B cell (primary cell): Measurements from ENCODE around the gene CAV3. TPM values are rescaled to one million over a fixed set of nuclear protein-coding genes. Genes with fewer than 3 reads are reported as not detected.

Source experiments
- ATAC-seq: fragments of 200-7000 bp; cut with Tn5 transposase; one replicate; pipeline ENCODE4 v1.10.0; 2021; ENCODE audit warnings: low read depth, mild to moderate bottlenecking, moderate number of reproducible peaks, moderate library complexity
- CTCF ChIA-PET: fragments of 350-600 bp; sonication (Branson Sonifier 250); formaldehyde crosslinking; loops from one replicate; lab custom pipeline; 2021; ENCODE audit warnings: antibody characterized with exemption, inconsistent platforms; lab: Charles Lee
- POLR2A ChIA-PET: fragments of 350-600 bp; sonication (Branson Sonifier 250); formaldehyde crosslinking; loops from one replicate; lab custom pipeline; 2021; ENCODE audit warnings: antibody characterized with exemption; lab: Charles Lee
- DNase-seq: peaks from one replicate; pipeline ENCODE4 v3.0.0; 2013
- H2AFZ ChIP-seq: 2 replicates; pipeline ENCODE4 v1.6.1; 2012; ENCODE audit warnings: mild to moderate bottlenecking, low read depth, low read length; ENCODE audit not compliant: insufficient read depth, poor library complexity, severe bottlenecking
- H3K27ac ChIP-seq, 2 donors: 1 replicate in 1 of 2; 2 replicates in 1 of 2; pipeline ENCODE4 v1.5.1; 2012 to 2013; ENCODE audit warnings: low read length in 2 of 2, mild to moderate bottlenecking in 2 of 2, moderate library complexity in 1 of 2
- H3K27me3 ChIP-seq, 4 experiments: fragments of 200-600 bp in 1 of 4; sonication (generic) in 1 of 4; replicated peaks in 1 of 4; 1 replicate in 2 of 4; 2 replicates in 2 of 4; pipeline versions ENCODE4 v1.6.1 to v1.7.0; 2013 to 2016; ENCODE audit warnings: low read length in 3 of 4, mild to moderate bottlenecking in 2 of 4, mixed read lengths in 1 of 4, moderate library complexity in 1 of 4; ENCODE audit not compliant: insufficient read depth in 4 of 4, control insufficient read depth in 3 of 4; ENCODE audit errors: control extremely low read depth in 1 of 4
- H3K36me3 ChIP-seq, 2 experiments: replicated peaks in 1 of 2; 1 replicate in 1 of 2; 2 replicates in 1 of 2; pipeline versions ENCODE4 v1.6.1 to v1.7.1; 2013; ENCODE audit warnings: low read length in 1 of 2; ENCODE audit not compliant: insufficient read depth in 2 of 2, control insufficient read depth in 1 of 2; ENCODE audit errors: control extremely low read depth in 1 of 2, extremely low read depth in 1 of 2
- H3K4me1 ChIP-seq, 2 donors: fragments of 200-600 bp in 1 of 2; sonication (generic) in 1 of 2; 1 replicate in 1 of 2; 2 replicates in 1 of 2; pipeline versions ENCODE4 v1.5.1 to v1.6.1; 2013 to 2017; ENCODE audit warnings: low read length in 2 of 2; ENCODE audit not compliant: control insufficient read depth in 2 of 2, insufficient read depth in 2 of 2
- H3K4me2 ChIP-seq: replicated peaks from 2 replicates; pipeline ENCODE3; 2012; ENCODE audit warnings: mild to moderate bottlenecking, low read depth, low read length; ENCODE audit not compliant: poor library complexity, severe bottlenecking
- H3K4me3 ChIP-seq, 5 experiments: fragments of 200-600 bp in 1 of 5; sonication (generic) in 1 of 5; 1 replicate in 3 of 5; 2 replicates in 2 of 5; pipeline versions ENCODE4 v1.5.1 to v1.7.0; 2011 to 2016; ENCODE audit warnings: low read length in 4 of 5, mild to moderate bottlenecking in 4 of 5, low read depth in 2 of 5, control low read depth in 1 of 5, moderate library complexity in 1 of 5; ENCODE audit not compliant: insufficient read depth in 1 of 5; ENCODE audit errors: control extremely low read depth in 1 of 5, extremely low read depth in 1 of 5
- H3K79me2 ChIP-seq: fragments of 200-600 bp; sonication (generic); one replicate; pipeline ENCODE4 v1.6.0; 2016; ENCODE audit warnings: low read length; ENCODE audit not compliant: control insufficient read depth, insufficient read depth
- H3K9ac ChIP-seq: fragments of 200-600 bp; sonication (generic); 2 replicates; pipeline ENCODE4 v1.6.1; 2017; ENCODE audit warnings: mild to moderate bottlenecking, low read length, moderate library complexity
- H3K9me3 ChIP-seq, 3 donors: one replicate each; pipeline versions ENCODE4 v1.6.1 to v1.7.1; 2013; ENCODE audit warnings: low read length in 2 of 3; ENCODE audit not compliant: control insufficient read depth in 2 of 3, insufficient read depth in 1 of 3; ENCODE audit errors: control extremely low read depth in 1 of 3
- H4K20me1 ChIP-seq: 2 replicates; pipeline ENCODE4 v1.6.0; 2012; ENCODE audit warnings: mild to moderate bottlenecking, low read length; ENCODE audit not compliant: insufficient read depth, control insufficient read depth, poor library complexity, severe bottlenecking
- H3K27ac Mint-ChIP-seq: one replicate; pipeline ENCODE4 v1.8.0; 2021; ENCODE audit warnings: mixed read lengths
- H3K27me3 Mint-ChIP-seq: one replicate; pipeline ENCODE4 v1.8.0; 2021; ENCODE audit warnings: mixed read lengths
- H3K4me1 Mint-ChIP-seq: one replicate; pipeline ENCODE4 v1.8.0; 2021; ENCODE audit warnings: mixed read lengths
- H3K4me3 Mint-ChIP-seq: one replicate; pipeline ENCODE4 v1.8.0; 2021; ENCODE audit warnings: mixed read lengths
- H3K9me3 Mint-ChIP-seq: one replicate; pipeline ENCODE4 v1.8.0; 2022; ENCODE audit warnings: mixed read lengths; ENCODE audit not compliant: insufficient read depth
- EZH2 ChIP-seq: IDR thresholded peaks from 2 replicates; pipeline ENCODE4 v1.6.1; 2012; ENCODE audit warnings: borderline replicate concordance, low read depth, mild to moderate bottlenecking, moderate library complexity, low read length; ENCODE audit not compliant: insufficient read depth, poor library complexity, severe bottlenecking
- WGBS: methylation state at CpG from one replicate; pipeline ENCODE4 v1.1.5; 2013; ENCODE audit warnings: missing lambda C conversion rate; ENCODE audit not compliant: insufficient coverage; 5-methylcytosine and 5-hydroxymethylcytosine counted together
- intact Hi-C: fragments of 100-400 bp; cut with micrococcal nuclease; formaldehyde crosslinking; loops from one replicate; pipeline ENCODE4 v1.10.0; 2022
- polyA plus RNA-seq: library from polyadenylated mRNA; depleted of rRNA; stranded (reverse); fragments of >200 nt; gene quantifications from 2 replicates; pipeline ENCODE4 v1.2.3, GENCODE V29; 2012
- total RNA-seq, 2 donors: library from RNA; stranded (reverse); fragments of 120-200 nt in 1 of 2; gene quantifications; 1 replicate in 1 of 2; 2 replicates in 1 of 2; pipeline versions ENCODE4 v1.2.3 to v1.2.4, GENCODE V29; 2013 to 2022
- TF ChIP-seq, protein P1 (sequence below): fragments of 200-600 bp; IDR thresholded peaks from one replicate; pipeline ENCODE4 v1.8.0; 2022; ENCODE audit warnings: antibody characterized with exemption, mild to moderate bottlenecking

The CAV3 gene
- total and polyA plus RNA-seq, 2 donors (not counting 1 experiment from before 2014, with no cell fraction given) = not detected

GRCh38 chr3:8773941-8774542 is 40.4 kb downstream of the CAV3 start:
- H3K4me3 ChIP-seq = no peak overlapping the region
- Mint-ChIP-seq H3K9me3 (peaks cover 2% of the 10 kb centered on the region), H3K4me1 (peaks cover 10% of the 10 kb centered on the region), H3K4me3 (no peak overlapping the region), H3K27me3 (peaks cover 32% of the 10 kb centered on the region), H3K27ac (no peak overlapping the region)
- CTCF ChIA-PET = no interaction called here
- no peaks in the 10 kb centered on the region for H3K9me3 ChIP-seq
- intact Hi-C loops = no loop called here
- H3K27ac ChIP-seq = no peak overlapping the region
- no peak overlapping the region for H3K4me2 ChIP-seq
- H3K79me2 ChIP-seq = no peaks in the 10 kb centered on the region
- no peak overlapping the region for H3K9ac ChIP-seq
- no peak for ATAC-seq
- no peaks in the 10 kb centered on the region for H3K36me3 ChIP-seq
- H4K20me1 ChIP-seq = no peaks in the 10 kb centered on the region
- peaks cover 7 to 8% of the 10 kb centered on the region in 2 donors for H3K4me1 ChIP-seq
- no peak for TF ChIP-seq EZH2
- TF ChIP-seq, protein P1, sequence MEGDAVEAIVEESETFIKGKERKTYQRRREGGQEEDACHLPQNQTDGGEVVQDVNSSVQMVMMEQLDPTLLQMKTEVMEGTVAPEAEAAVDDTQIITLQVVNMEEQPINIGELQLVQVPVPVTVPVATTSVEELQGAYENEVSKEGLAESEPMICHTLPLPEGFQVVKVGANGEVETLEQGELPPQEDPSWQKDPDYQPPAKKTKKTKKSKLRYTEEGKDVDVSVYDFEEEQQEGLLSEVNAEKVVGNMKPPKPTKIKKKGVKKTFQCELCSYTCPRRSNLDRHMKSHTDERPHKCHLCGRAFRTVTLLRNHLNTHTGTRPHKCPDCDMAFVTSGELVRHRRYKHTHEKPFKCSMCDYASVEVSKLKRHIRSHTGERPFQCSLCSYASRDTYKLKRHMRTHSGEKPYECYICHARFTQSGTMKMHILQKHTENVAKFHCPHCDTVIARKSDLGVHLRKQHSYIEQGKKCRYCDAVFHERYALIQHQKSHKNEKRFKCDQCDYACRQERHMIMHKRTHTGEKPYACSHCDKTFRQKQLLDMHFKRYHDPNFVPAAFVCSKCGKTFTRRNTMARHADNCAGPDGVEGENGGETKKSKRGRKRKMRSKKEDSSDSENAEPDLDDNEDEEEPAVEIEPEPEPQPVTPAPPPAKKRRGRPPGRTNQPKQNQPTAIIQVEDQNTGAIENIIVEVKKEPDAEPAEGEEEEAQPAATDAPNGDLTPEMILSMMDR = no peak
- no peak overlapping the region for H2AFZ ChIP-seq
- POLR2A ChIA-PET = no interaction called here
- WGBS = 100% methylated on average over 3 of the region's 5 CpGs
- H3K27me3 ChIP-seq = peaks cover 0 to 23% (median 5%) of the 10 kb centered on the region in 4 experiments
- no peak for DNase-seq

DNA sequence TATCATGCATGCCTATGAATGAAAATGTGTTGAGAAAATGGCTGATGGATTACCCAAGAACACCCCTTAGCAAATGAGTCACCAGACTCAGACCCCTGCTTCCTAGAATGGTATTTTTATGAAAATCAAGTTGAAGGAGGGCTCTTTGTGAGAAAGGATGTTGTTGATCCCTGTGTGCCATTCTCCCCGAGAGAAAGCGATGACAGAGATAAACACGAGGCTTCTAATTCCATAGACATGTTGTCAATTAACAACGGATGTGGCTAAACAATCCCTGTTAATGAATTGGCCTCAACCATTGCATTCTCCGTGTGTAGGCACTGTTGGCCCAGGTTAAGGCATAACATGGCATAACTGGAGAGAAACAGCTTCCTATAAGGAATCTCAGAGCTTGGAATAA is 41.6 kb downstream of the CAV3 start:
- Histone ChIP-seq H3K9ac (no peak overlapping the region), H3K27ac (no peak overlapping the region), H3K36me3 (no peaks in the 10 kb centered on the region), H3K4me2 (no peak overlapping the region), H3K4me1 (no peaks in the 10 kb centered on the region), H3K9me3 (no peaks in the 10 kb centered on the region), H3K79me2 (no peaks in the 10 kb centered on the region), H2AFZ (no peak overlapping the region), H3K27me3 (peaks cover 0 to 12% (median 0%) of the 10 kb centered on the region in 4 experiments), H4K20me1 (no peaks in the 10 kb centered on the region), H3K4me3 (no peak overlapping the region)
- POLR2A ChIA-PET = no interaction called here
- intact Hi-C loops = no loop called here
- DNase-seq = no peak
- ATAC-seq = no peak
- H3K27me3 Mint-ChIP-seq = peaks cover 21% of the 10 kb centered on the region
- H3K27ac Mint-ChIP-seq = no peak overlapping the region
- H3K9me3 Mint-ChIP-seq = peaks cover 2% of the 10 kb centered on the region
- no peak overlapping the region for H3K4me3 Mint-ChIP-seq
- H3K4me1 Mint-ChIP-seq = peaks cover 3% of the 10 kb centered on the region
- TF ChIP-seq EZH2 = no peak
- TF ChIP-seq, protein P1 = no peak
- CTCF ChIA-PET = no interaction called here
- 90% methylated on average over 5 of the region's 5 CpGs for WGBS
